ENCODE data around the gene C4orf36.

C4orf36 gene

DNA sequence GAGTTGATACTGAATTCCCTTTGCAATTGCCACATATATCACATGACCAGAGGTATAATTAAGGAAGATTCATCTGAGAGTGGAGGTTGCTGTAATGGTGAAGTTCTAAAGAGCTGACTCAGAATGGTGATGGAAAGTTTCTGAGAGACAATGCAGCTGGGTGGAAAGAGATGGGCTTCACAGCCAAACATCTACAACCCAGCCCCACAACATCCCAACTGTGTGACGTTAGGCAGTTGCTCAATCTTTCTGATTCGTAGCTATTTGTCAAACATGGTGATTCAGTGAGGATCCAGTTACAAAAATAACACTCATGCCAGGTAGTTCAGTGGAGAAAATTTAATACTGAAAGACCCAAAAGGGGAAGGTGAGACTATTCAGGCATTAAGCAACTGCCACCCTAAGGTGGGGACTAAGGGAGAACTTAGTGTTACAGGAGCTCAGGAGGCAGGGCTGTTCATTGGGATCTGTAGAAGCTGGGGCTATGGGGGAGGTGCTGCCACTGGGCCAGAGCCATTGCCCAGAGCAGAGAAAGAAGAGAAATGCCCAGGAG lies 35.7 kb upstream of the C4orf36 start:
- no peaks in the 10 kb centered on the region for H3K36me3 ChIP-seq (replicated peaks; ENCODE audit: insufficient read depth, low read length)
- no peak overlapping the region for H3K9ac ChIP-seq (ENCODE audit: low read length)
- TF ChIP-seq, protein P1, sequence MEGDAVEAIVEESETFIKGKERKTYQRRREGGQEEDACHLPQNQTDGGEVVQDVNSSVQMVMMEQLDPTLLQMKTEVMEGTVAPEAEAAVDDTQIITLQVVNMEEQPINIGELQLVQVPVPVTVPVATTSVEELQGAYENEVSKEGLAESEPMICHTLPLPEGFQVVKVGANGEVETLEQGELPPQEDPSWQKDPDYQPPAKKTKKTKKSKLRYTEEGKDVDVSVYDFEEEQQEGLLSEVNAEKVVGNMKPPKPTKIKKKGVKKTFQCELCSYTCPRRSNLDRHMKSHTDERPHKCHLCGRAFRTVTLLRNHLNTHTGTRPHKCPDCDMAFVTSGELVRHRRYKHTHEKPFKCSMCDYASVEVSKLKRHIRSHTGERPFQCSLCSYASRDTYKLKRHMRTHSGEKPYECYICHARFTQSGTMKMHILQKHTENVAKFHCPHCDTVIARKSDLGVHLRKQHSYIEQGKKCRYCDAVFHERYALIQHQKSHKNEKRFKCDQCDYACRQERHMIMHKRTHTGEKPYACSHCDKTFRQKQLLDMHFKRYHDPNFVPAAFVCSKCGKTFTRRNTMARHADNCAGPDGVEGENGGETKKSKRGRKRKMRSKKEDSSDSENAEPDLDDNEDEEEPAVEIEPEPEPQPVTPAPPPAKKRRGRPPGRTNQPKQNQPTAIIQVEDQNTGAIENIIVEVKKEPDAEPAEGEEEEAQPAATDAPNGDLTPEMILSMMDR (IDR thresholded peaks at IDR 0.05; ENCODE audit: low read length): no peak
- TF ChIP-seq EZH2phosphoT487 (IDR thresholded peaks at IDR 0.05; ENCODE audit: low read length) (no peak), EZH2 (optimal IDR thresholded peaks at IDR 0.05; ENCODE audit: low read depth, low read length) (no peak)

DNA sequence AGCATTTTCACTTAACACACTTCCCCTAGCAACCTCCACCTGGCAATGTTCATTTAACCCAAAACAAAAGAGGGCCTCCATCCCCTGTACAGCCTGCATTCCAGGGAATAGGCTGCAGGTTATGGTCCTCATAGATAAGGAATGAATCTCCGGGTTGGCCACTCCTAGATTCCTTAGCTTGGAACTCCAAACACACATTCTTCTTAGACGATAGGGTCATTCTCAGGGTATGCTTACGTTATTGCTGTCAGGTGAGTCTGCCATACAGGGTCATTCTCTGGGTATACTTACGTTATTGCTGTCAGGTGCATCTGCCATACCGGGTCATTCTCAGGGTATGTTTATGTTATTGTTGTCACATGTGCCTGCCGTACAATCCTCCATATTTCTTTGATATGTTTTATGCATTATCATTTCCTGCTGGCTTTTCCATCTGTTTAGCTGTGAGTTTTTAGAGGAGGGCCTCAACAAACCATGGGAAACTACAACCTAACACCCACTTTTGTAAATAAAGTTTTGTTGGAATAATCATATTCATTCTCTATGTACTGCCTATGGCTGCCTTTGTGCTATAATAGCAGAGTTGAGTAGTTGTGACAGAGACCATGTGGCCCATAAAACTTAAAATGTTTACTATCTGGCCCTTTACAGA lies 34.3 kb upstream of the C4orf36 start:
- Histone ChIP-seq H3K9ac (ENCODE audit: low read length) (no peak overlapping the region), H3K4me3 (ENCODE audit: low read length) (no peak overlapping the region)

More for the DNA sequence above, 35.7 kb upstream of the C4orf36 start:
- no peak for DNase-seq
- H3K27ac ChIP-seq (ENCODE audit: low read length): no peak overlapping the region
- no peak overlapping the region for H3K4me3 ChIP-seq (ENCODE audit: low read length)
- no peaks in the 10 kb centered on the region for H3K79me2 ChIP-seq (ENCODE audit: low read length)
- H3F3A ChIP-seq (ENCODE audit: insufficient read depth, low read length): no peaks in the 10 kb centered on the region
- H3K9me2 ChIP-seq (replicated peaks; ENCODE audit: insufficient read depth, low read length): no peaks in the 10 kb centered on the region
- H3K4me1 ChIP-seq (ENCODE audit: low read length): peaks cover 7% of the 10 kb centered on the region; the same call in 1 of the 2 replicates
- no peak overlapping the region for H3K4me2 ChIP-seq (ENCODE audit: low read depth, low read length)
- H3K27me3 ChIP-seq (replicated peaks; ENCODE audit: insufficient read depth, low read length): no peaks in the 10 kb centered on the region
- H4K20me1 ChIP-seq (ENCODE audit: insufficient read depth, low read length): no peaks in the 10 kb centered on the region
- H3K9me3 ChIP-seq (replicated peaks; ENCODE audit: insufficient read depth, low read length): no peaks in the 10 kb centered on the region
- H2AFZ ChIP-seq (ENCODE audit: low read length): no peak overlapping the region

DNA sequence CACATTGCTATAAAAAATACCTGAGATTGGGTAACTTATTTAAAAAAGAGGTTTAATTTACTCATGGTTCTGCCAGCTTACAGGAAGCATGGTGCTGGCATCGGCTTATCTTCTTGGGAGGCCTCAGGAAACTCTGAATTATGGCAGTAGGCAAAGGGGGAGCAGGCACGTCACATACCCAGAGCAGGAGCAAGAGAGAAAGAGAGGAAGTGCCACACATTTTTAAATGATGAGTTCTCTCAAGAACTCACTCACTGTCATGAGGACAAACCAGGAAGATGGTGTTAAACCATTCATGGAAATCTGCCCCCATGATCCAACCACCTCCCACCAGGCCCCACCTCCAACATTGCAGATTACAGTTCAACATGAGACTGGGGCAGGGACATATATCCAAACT lies 32.6 kb upstream of the C4orf36 start:
- Histone ChIP-seq H3K27me3 (replicated peaks; ENCODE audit: insufficient read depth, low read length) (no peaks in the 10 kb centered on the region), H3K9ac (ENCODE audit: low read length) (no peak overlapping the region), H2AFZ (ENCODE audit: low read length) (no peak overlapping the region), H3K4me1 (ENCODE audit: low read length) (peaks cover 7% of the 10 kb centered on the region; the same call in 1 of the 2 replicates), H3F3A (ENCODE audit: insufficient read depth, low read length) (no peaks in the 10 kb centered on the region), H3K4me3 (ENCODE audit: low read length) (no peak overlapping the region), H3K4me2 (ENCODE audit: low read depth, low read length) (no peak overlapping the region), H3K27ac (ENCODE audit: low read length) (no peak overlapping the region), H3K79me2 (ENCODE audit: low read length) (no peaks in the 10 kb centered on the region), H3K9me2 (replicated peaks; ENCODE audit: insufficient read depth, low read length) (no peaks in the 10 kb centered on the region), H3K9me3 (replicated peaks; ENCODE audit: insufficient read depth, low read length) (no peaks in the 10 kb centered on the region), H3K36me3 (replicated peaks; ENCODE audit: insufficient read depth, low read length) (no peaks in the 10 kb centered on the region), H4K20me1 (ENCODE audit: insufficient read depth, low read length) (no peaks in the 10 kb centered on the region)
- TF ChIP-seq EZH2 (optimal IDR thresholded peaks at IDR 0.05; ENCODE audit: low read depth, low read length): no peak
- DNase-seq: no peak

More for the DNA sequence above, 34.3 kb upstream of the C4orf36 start:
- no peaks in the 10 kb centered on the region for H4K20me1 ChIP-seq (ENCODE audit: insufficient read depth, low read length)
- H3K27me3 ChIP-seq (replicated peaks; ENCODE audit: insufficient read depth, low read length): no peaks in the 10 kb centered on the region
- H3K9me2 ChIP-seq (replicated peaks; ENCODE audit: insufficient read depth, low read length): no peaks in the 10 kb centered on the region
- TF ChIP-seq, protein P1 (IDR thresholded peaks at IDR 0.05; ENCODE audit: low read length): no peak
- TF ChIP-seq EZH2phosphoT487 (IDR thresholded peaks at IDR 0.05; ENCODE audit: low read length) (no peak), EZH2 (optimal IDR thresholded peaks at IDR 0.05; ENCODE audit: low read depth, low read length) (no peak)
- H3K4me1 ChIP-seq (ENCODE audit: low read length): peaks cover 7% of the 10 kb centered on the region; the same call in 1 of the 2 replicates
- H3K36me3 ChIP-seq (replicated peaks; ENCODE audit: insufficient read depth, low read length): no peaks in the 10 kb centered on the region
- H3F3A ChIP-seq (ENCODE audit: insufficient read depth, low read length): no peaks in the 10 kb centered on the region
- no peaks in the 10 kb centered on the region for H3K79me2 ChIP-seq (ENCODE audit: low read length)
- H3K4me2 ChIP-seq (ENCODE audit: low read depth, low read length): no peak overlapping the region
- H3K9me3 ChIP-seq (replicated peaks; ENCODE audit: insufficient read depth, low read length): no peaks in the 10 kb centered on the region
- no peak overlapping the region for H3K27ac ChIP-seq (ENCODE audit: low read length)
- no peak for DNase-seq
- no peak overlapping the region for H2AFZ ChIP-seq (ENCODE audit: low read length)

Data from MM.1S (cell line).